Neural crest cell (in vitro differentiated cells): ENCODE data around the gene RPS27A. TPM values are rescaled to one million over a fixed set of nuclear protein-coding genes. Genes with fewer than 3 reads are reported as not detected.

ENCODE experiments used
- DNase-seq: peaks from one replicate; pipeline ENCODE4 v3.0.0; 2021; ENCODE audit warnings: low read depth, mixed read lengths, low spot score
- H3K27ac Mint-ChIP-seq: one replicate; pipeline ENCODE4 v1.8.0; 2021; ENCODE audit warnings: mild to moderate bottlenecking, mixed read lengths; ENCODE audit not compliant: unreplicated experiment
- H3K27me3 Mint-ChIP-seq: 2 replicates; pipeline ENCODE4 v1.8.0; 2021; ENCODE audit warnings: low read depth, mild to moderate bottlenecking, mixed read lengths
- H3K36me3 Mint-ChIP-seq: 2 replicates; pipeline ENCODE4 v1.8.0; 2021; ENCODE audit warnings: low read depth, mild to moderate bottlenecking, mixed read lengths
- H3K4me1 Mint-ChIP-seq: 2 replicates; pipeline ENCODE4 v1.8.0; 2021; ENCODE audit warnings: mixed read lengths
- H3K4me3 Mint-ChIP-seq: one replicate; pipeline ENCODE4 v1.8.0; 2021; ENCODE audit warnings: mild to moderate bottlenecking, mixed read lengths
- H3K9me3 Mint-ChIP-seq: 2 replicates; pipeline ENCODE4 v1.8.0; 2021; ENCODE audit warnings: mixed read lengths
- total RNA-seq: library from RNA; stranded (reverse); gene quantifications from 2 replicates; pipeline ENCODE4 v1.2.1, GENCODE V29; 2021
- TF ChIP-seq, protein P1 (sequence below): fragments of 200-600 bp; sonication (generic); conservative IDR thresholded peaks from 2 replicates; pipeline ENCODE4 v1.5.0; 2021; ENCODE audit warnings: antibody characterized with exemption, mild to moderate bottlenecking

The RPS27A gene
- total RNA-seq, 1 donor from 2014 or later, result 901 TPM

DNA sequence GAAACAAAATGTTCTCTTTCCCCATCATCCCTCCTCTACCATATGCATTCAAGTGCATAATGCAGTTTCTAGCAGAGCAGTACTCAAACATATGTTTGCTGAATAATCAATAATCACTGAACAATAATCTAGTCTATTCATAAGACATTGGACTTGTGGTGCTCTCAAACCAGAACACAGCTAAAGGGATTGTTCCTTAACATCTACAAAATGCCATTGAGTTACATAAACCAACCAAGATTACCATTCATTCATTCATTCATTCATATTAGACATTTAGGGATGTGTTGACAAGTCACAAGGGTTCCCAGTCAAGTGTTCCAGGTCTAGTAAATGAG, 4.3 kb upstream of the RPS27A start:
- Mint-ChIP-seq H3K27ac (no peak overlapping the region), H3K4me1 (peaks cover 42% of the 10 kb centered on the region), H3K4me3 (peak overlapping the region; percentile 47), H3K27me3 (no peaks in the 10 kb centered on the region), H3K9me3 (no peaks in the 10 kb centered on the region), H3K36me3 (peaks cover 6% of the 10 kb centered on the region)
- TF ChIP-seq, protein P1, sequence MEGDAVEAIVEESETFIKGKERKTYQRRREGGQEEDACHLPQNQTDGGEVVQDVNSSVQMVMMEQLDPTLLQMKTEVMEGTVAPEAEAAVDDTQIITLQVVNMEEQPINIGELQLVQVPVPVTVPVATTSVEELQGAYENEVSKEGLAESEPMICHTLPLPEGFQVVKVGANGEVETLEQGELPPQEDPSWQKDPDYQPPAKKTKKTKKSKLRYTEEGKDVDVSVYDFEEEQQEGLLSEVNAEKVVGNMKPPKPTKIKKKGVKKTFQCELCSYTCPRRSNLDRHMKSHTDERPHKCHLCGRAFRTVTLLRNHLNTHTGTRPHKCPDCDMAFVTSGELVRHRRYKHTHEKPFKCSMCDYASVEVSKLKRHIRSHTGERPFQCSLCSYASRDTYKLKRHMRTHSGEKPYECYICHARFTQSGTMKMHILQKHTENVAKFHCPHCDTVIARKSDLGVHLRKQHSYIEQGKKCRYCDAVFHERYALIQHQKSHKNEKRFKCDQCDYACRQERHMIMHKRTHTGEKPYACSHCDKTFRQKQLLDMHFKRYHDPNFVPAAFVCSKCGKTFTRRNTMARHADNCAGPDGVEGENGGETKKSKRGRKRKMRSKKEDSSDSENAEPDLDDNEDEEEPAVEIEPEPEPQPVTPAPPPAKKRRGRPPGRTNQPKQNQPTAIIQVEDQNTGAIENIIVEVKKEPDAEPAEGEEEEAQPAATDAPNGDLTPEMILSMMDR, result no peak
- no peak for DNase-seq

DNA sequence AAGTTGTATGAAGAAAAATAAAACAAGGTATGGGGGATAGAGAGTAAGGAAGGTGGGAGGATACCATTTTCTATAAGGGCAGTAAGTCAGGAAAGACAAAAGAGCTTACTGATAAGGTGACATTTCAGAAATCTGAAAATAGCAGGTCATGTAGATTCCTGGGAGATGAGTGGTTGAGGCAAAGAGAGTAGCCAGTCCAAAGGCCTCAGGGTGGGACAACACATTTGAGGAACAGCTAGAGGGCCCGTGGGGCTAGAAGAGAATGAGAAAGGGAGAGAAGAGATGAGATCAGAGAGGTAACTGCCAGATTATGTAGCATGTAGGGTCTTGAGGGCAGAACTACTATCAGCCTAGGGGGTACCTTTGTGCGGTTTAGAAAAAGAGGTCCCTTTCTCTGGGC, 3.3 kb upstream of the RPS27A start:
- DNase-seq, result no peak
- peaks cover 8% of the 10 kb centered on the region for H3K36me3 Mint-ChIP-seq
- no peaks in the 10 kb centered on the region for H3K27me3 Mint-ChIP-seq
- TF ChIP-seq, protein P1, result no peak
- H3K4me3 Mint-ChIP-seq, result peak overlapping the region; percentile 73
- H3K9me3 Mint-ChIP-seq, result no peaks in the 10 kb centered on the region
- H3K4me1 Mint-ChIP-seq, result peaks cover 52% of the 10 kb centered on the region
- no peak overlapping the region for H3K27ac Mint-ChIP-seq

DNA sequence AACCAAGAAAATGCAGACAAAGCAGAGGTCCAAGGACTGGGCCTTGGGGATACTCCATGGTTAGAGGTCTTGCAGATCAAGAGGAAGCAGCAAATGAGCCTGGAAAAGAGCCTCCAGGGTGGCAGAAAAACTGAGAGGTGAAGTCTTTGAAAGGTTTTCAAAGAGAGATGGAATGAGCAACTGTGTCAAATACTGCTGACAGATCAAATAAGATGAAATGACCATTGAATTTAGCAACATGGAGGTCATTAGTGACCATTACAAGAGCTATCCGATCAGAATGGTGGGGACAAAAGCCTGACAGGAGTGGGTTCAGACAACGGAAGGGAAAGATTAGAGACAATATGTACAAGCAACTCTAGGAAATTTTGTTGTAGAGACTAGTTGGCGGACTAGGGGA, 1.9 kb upstream of the RPS27A start:
- no peaks in the 10 kb centered on the region for H3K27me3 Mint-ChIP-seq
- no peak overlapping the region for H3K27ac Mint-ChIP-seq
- peaks cover 54% of the 10 kb centered on the region for H3K4me1 Mint-ChIP-seq
- TF ChIP-seq, protein P1, result no peak
- no peaks in the 10 kb centered on the region for H3K9me3 Mint-ChIP-seq
- no peak for DNase-seq
- peak overlapping the region; percentile 95 for H3K4me3 Mint-ChIP-seq
- peaks cover 10% of the 10 kb centered on the region for H3K36me3 Mint-ChIP-seq

DNA sequence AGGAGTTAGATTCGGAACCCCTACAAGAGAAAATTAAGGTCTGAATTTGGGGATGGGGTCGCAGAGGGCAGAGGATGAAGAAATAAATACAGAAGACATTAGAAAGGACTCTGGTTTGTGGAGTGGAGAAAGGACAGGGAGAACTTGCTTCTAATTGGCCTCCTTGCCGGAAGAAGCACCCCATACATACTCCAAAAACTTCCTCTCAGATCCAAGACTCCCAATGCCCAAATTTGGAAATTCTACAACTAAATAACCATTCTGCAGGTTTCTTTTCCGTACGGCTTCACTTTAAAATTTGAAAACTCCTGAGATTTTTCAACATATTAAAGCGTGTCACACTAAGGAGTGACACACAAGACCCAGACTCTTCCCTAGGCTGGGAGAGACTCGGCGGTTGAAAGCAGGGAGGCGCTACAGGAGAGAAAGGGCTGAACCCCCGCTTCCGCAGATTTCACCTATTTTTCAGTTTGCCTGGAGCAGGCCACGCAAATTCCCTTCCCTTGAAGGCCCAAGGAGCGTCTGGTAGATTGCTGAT, 873 bp upstream of the RPS27A start:
- H3K36me3 Mint-ChIP-seq, result peaks cover 12% of the 10 kb centered on the region
- H3K27ac Mint-ChIP-seq, result peak overlapping the region; percentile 97
- H3K9me3 Mint-ChIP-seq, result no peaks in the 10 kb centered on the region
- peak overlapping the region; percentile 95 for H3K4me3 Mint-ChIP-seq
- no peak for DNase-seq
- no peaks in the 10 kb centered on the region for H3K27me3 Mint-ChIP-seq
- H3K4me1 Mint-ChIP-seq, result peaks cover 54% of the 10 kb centered on the region
- TF ChIP-seq, protein P1, result no peak

DNA sequence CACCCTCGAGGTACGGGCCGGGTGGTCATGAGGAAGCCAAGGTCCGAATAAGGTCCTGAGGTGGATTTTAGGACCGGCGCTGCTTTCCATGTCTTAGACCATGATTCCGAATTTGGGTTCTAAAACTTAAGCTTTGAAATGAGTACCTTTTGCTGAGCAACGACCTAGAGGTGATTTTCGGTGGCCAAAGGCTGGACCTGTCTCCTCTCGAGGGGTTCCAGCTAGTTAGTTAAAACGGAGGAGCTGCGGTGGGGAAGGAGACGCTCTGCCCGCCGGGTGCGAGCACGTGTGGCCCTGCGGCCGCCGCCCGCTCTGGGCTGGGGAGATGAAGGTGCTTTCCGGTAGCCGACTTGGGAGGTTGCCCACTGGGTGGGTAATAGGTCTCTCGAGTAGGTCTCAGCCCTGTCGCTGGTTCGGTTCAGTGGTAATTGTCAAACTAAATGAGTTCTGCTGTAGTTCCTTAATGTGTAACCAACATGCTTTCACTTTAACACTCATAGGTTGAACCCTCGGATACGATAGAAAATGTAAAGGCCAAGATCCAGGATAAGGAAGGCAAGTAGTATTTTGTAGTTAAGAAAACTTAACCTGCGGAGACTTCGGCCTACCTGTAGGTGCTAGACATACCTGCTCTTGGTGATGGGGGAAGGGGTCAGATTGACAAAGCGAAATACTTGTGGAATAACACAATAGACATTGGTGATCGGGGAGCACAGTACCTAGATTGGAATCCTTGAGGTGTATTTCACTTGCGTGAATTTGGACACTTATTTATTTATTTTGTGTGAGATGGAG, 572 bp downstream of the RPS27A start:
- Mint-ChIP-seq H3K4me1 (peaks cover 50% of the 10 kb centered on the region), H3K36me3 (peaks cover 12% of the 10 kb centered on the region), H3K4me3 (peak overlapping the region; percentile 95), H3K27me3 (no peaks in the 10 kb centered on the region), H3K27ac (peak overlapping the region; percentile 97), H3K9me3 (no peaks in the 10 kb centered on the region)
- TF ChIP-seq, protein P1, result no peak
- no peak for DNase-seq
